Right forelimb (tissue), 1 donor: ENCODE data around the gene REM2.

Experiments
- DNase-seq: peaks from one replicate; pipeline ENCODE4 v3.0.0-alpha.2; 2018

REM2 gene

GRCh38 chr14:22932146-22932545 lies 49.1 kb downstream of the REM2 start:
- no peak for DNase-seq

- no peak for DNase-seq
Observed at GRCh38 chr14:22935156-22935555, 52.1 kb downstream of the REM2 start.
